Adrenal gland (tissue), 5 donors: ENCODE measurements around the gene ABAT.

ENCODE experiments used
- POLR2A ChIP-seq, 2 donors: fragments of 450-650 bp; IDR thresholded peaks; one replicate each; pipeline ENCODE4 v1.6.1; 2017; ENCODE audit warnings: antibody characterized with exemption in 2 of 2, mild to moderate bottlenecking in 2 of 2, moderate library complexity in 1 of 2
- TF ChIP-seq, protein P1 (sequence below), 6 experiments: fragments of 450-650 bp in 4 of 6; fragments of 200-600 bp in 2 of 6; sonication (generic) in 1 of 6; IDR thresholded peaks; 1 replicate in 5 of 6; 2 replicates in 1 of 6; pipeline versions ENCODE4 v1.5.1 to v1.8.0; 2016 to 2021; ENCODE audit warnings: antibody characterized with exemption in 6 of 6, mild to moderate bottlenecking in 2 of 6, moderate library complexity in 1 of 6
- donor health status: DM: no; HTN: no; CAD: no.

DNA sequence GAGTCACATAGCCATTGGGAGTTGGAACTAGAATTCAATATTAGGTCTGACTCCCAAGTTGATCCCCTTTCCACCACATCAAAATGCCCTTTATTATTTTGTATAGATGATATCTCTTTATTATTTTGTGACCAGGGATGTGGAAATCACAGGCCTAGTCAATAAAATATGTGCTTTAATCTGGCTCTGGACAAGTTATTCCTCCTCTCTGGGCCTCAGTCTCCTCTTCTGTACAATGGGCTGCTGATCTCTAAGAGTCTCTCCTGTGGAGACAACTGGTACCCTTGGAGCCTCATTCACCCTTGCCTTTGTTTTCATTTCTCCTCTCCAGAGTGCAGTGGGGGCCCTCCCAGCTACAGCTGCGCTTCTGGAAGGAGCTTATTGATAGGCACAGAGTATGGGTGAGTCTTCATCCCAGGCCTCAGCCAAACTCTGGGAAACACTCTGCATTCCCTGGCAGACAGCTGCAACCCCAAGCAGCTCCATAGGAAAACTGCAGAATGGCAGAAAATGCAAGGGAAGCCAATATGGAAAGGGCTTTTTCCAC, 4.3 kb upstream of the ABAT start:
- no peak for TF ChIP-seq POLR2A (IDR thresholded peaks at IDR 0.05)
- TF ChIP-seq, protein P1, sequence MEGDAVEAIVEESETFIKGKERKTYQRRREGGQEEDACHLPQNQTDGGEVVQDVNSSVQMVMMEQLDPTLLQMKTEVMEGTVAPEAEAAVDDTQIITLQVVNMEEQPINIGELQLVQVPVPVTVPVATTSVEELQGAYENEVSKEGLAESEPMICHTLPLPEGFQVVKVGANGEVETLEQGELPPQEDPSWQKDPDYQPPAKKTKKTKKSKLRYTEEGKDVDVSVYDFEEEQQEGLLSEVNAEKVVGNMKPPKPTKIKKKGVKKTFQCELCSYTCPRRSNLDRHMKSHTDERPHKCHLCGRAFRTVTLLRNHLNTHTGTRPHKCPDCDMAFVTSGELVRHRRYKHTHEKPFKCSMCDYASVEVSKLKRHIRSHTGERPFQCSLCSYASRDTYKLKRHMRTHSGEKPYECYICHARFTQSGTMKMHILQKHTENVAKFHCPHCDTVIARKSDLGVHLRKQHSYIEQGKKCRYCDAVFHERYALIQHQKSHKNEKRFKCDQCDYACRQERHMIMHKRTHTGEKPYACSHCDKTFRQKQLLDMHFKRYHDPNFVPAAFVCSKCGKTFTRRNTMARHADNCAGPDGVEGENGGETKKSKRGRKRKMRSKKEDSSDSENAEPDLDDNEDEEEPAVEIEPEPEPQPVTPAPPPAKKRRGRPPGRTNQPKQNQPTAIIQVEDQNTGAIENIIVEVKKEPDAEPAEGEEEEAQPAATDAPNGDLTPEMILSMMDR (IDR thresholded peaks at IDR 0.05): no peak
